B cell (primary cell): ENCODE data around the gene PPP3R1. TPM values are rescaled to one million over a fixed set of nuclear protein-coding genes. Genes with fewer than 3 reads are reported as not detected.

Source experiments
- ATAC-seq: fragments of 200-7000 bp; cut with Tn5 transposase; one replicate; pipeline ENCODE4 v1.10.0; 2021; ENCODE audit warnings: low read depth, mild to moderate bottlenecking, moderate number of reproducible peaks, moderate library complexity
- CTCF ChIA-PET: fragments of 350-600 bp; sonication (Branson Sonifier 250); formaldehyde crosslinking; loops from one replicate; lab custom pipeline; 2021; ENCODE audit warnings: antibody characterized with exemption, inconsistent platforms; lab: Charles Lee
- POLR2A ChIA-PET: fragments of 350-600 bp; sonication (Branson Sonifier 250); formaldehyde crosslinking; loops from one replicate; lab custom pipeline; 2021; ENCODE audit warnings: antibody characterized with exemption; lab: Charles Lee
- DNase-seq: peaks from one replicate; pipeline ENCODE4 v3.0.0; 2013
- H2AFZ ChIP-seq: 2 replicates; pipeline ENCODE4 v1.6.1; 2012; ENCODE audit warnings: mild to moderate bottlenecking, low read depth, low read length; ENCODE audit not compliant: insufficient read depth, poor library complexity, severe bottlenecking
- H3K27ac ChIP-seq, 2 donors: 1 replicate in 1 of 2; 2 replicates in 1 of 2; pipeline ENCODE4 v1.5.1; 2012 to 2013; ENCODE audit warnings: low read length in 2 of 2, mild to moderate bottlenecking in 2 of 2, moderate library complexity in 1 of 2
- H3K27me3 ChIP-seq, 4 experiments: fragments of 200-600 bp in 1 of 4; sonication (generic) in 1 of 4; replicated peaks in 1 of 4; 1 replicate in 2 of 4; 2 replicates in 2 of 4; pipeline versions ENCODE4 v1.6.1 to v1.7.0; 2013 to 2016; ENCODE audit warnings: low read length in 3 of 4, mild to moderate bottlenecking in 2 of 4, mixed read lengths in 1 of 4, moderate library complexity in 1 of 4; ENCODE audit not compliant: insufficient read depth in 4 of 4, control insufficient read depth in 3 of 4; ENCODE audit errors: control extremely low read depth in 1 of 4
- H3K36me3 ChIP-seq, 2 experiments: replicated peaks in 1 of 2; 1 replicate in 1 of 2; 2 replicates in 1 of 2; pipeline versions ENCODE4 v1.6.1 to v1.7.1; 2013; ENCODE audit warnings: low read length in 1 of 2; ENCODE audit not compliant: insufficient read depth in 2 of 2, control insufficient read depth in 1 of 2; ENCODE audit errors: control extremely low read depth in 1 of 2, extremely low read depth in 1 of 2
- H3K4me1 ChIP-seq, 2 donors: fragments of 200-600 bp in 1 of 2; sonication (generic) in 1 of 2; 1 replicate in 1 of 2; 2 replicates in 1 of 2; pipeline versions ENCODE4 v1.5.1 to v1.6.1; 2013 to 2017; ENCODE audit warnings: low read length in 2 of 2; ENCODE audit not compliant: control insufficient read depth in 2 of 2, insufficient read depth in 2 of 2
- H3K4me2 ChIP-seq: replicated peaks from 2 replicates; pipeline ENCODE3; 2012; ENCODE audit warnings: mild to moderate bottlenecking, low read depth, low read length; ENCODE audit not compliant: poor library complexity, severe bottlenecking
- H3K4me3 ChIP-seq, 5 experiments: fragments of 200-600 bp in 1 of 5; sonication (generic) in 1 of 5; 1 replicate in 3 of 5; 2 replicates in 2 of 5; pipeline versions ENCODE4 v1.5.1 to v1.7.0; 2011 to 2016; ENCODE audit warnings: low read length in 4 of 5, mild to moderate bottlenecking in 4 of 5, low read depth in 2 of 5, control low read depth in 1 of 5, moderate library complexity in 1 of 5; ENCODE audit not compliant: insufficient read depth in 1 of 5; ENCODE audit errors: control extremely low read depth in 1 of 5, extremely low read depth in 1 of 5
- H3K79me2 ChIP-seq: fragments of 200-600 bp; sonication (generic); one replicate; pipeline ENCODE4 v1.6.0; 2016; ENCODE audit warnings: low read length; ENCODE audit not compliant: control insufficient read depth, insufficient read depth
- H3K9ac ChIP-seq: fragments of 200-600 bp; sonication (generic); 2 replicates; pipeline ENCODE4 v1.6.1; 2017; ENCODE audit warnings: mild to moderate bottlenecking, low read length, moderate library complexity
- H3K9me3 ChIP-seq, 3 donors: one replicate each; pipeline versions ENCODE4 v1.6.1 to v1.7.1; 2013; ENCODE audit warnings: low read length in 2 of 3; ENCODE audit not compliant: control insufficient read depth in 2 of 3, insufficient read depth in 1 of 3; ENCODE audit errors: control extremely low read depth in 1 of 3
- H4K20me1 ChIP-seq: 2 replicates; pipeline ENCODE4 v1.6.0; 2012; ENCODE audit warnings: mild to moderate bottlenecking, low read length; ENCODE audit not compliant: insufficient read depth, control insufficient read depth, poor library complexity, severe bottlenecking
- H3K27ac Mint-ChIP-seq: one replicate; pipeline ENCODE4 v1.8.0; 2021; ENCODE audit warnings: mixed read lengths
- H3K27me3 Mint-ChIP-seq: one replicate; pipeline ENCODE4 v1.8.0; 2021; ENCODE audit warnings: mixed read lengths
- H3K4me1 Mint-ChIP-seq: one replicate; pipeline ENCODE4 v1.8.0; 2021; ENCODE audit warnings: mixed read lengths
- H3K4me3 Mint-ChIP-seq: one replicate; pipeline ENCODE4 v1.8.0; 2021; ENCODE audit warnings: mixed read lengths
- H3K9me3 Mint-ChIP-seq: one replicate; pipeline ENCODE4 v1.8.0; 2022; ENCODE audit warnings: mixed read lengths; ENCODE audit not compliant: insufficient read depth
- EZH2 ChIP-seq: IDR thresholded peaks from 2 replicates; pipeline ENCODE4 v1.6.1; 2012; ENCODE audit warnings: borderline replicate concordance, low read depth, mild to moderate bottlenecking, moderate library complexity, low read length; ENCODE audit not compliant: insufficient read depth, poor library complexity, severe bottlenecking
- WGBS: methylation state at CpG from one replicate; pipeline ENCODE4 v1.1.5; 2013; ENCODE audit warnings: missing lambda C conversion rate; ENCODE audit not compliant: insufficient coverage; 5-methylcytosine and 5-hydroxymethylcytosine counted together
- intact Hi-C: fragments of 100-400 bp; cut with micrococcal nuclease; formaldehyde crosslinking; loops from one replicate; pipeline ENCODE4 v1.10.0; 2022
- polyA plus RNA-seq: library from polyadenylated mRNA; depleted of rRNA; stranded (reverse); fragments of >200 nt; gene quantifications from 2 replicates; pipeline ENCODE4 v1.2.3, GENCODE V29; 2012
- total RNA-seq, 2 donors: library from RNA; stranded (reverse); fragments of 120-200 nt in 1 of 2; gene quantifications; 1 replicate in 1 of 2; 2 replicates in 1 of 2; pipeline versions ENCODE4 v1.2.3 to v1.2.4, GENCODE V29; 2013 to 2022
- TF ChIP-seq, protein P1 (sequence below): fragments of 200-600 bp; IDR thresholded peaks from one replicate; pipeline ENCODE4 v1.8.0; 2022; ENCODE audit warnings: antibody characterized with exemption, mild to moderate bottlenecking

The PPP3R1 gene
- total and polyA plus RNA-seq, 2 donors (not counting 1 experiment from before 2014, with no cell fraction given) = 17.9 to 55.6 TPM

DNA sequence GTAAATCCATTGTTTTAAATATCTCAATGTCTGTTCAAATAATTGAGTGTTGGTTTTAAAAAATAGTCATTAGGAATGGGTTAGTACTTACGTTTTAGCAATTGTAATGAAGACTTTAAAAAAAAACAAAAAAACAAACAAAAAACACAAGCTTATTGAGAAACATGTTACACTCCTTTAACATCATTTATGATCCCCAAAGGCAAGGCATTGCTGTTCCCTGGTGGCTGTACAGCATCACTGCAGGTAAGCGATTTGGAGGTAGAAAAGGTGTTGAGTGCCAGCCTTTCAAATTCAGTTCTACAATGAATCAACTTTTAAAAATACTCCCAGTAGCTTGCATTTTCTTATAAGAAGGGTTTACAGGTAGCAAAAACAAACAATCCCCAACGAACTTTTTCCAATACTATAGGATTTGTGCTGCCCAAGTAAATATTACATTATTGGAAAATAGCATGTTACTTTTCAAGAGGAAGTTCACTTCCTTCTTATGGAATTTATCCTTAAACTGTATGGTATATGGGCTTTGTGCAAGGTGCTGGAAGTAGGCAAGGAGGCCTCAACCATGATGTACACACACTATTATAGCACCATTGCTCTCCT lies 39.9 kb upstream of the PPP3R1 start:
- H3K9ac ChIP-seq = no peak overlapping the region
- no peak overlapping the region for H3K27ac Mint-ChIP-seq
- H3K27me3 Mint-ChIP-seq = no peaks in the 10 kb centered on the region
- H2AFZ ChIP-seq = no peak overlapping the region
- H3K27me3 ChIP-seq = no peaks in the 10 kb centered on the region
- CTCF ChIA-PET = interaction anchor here (0.7 to 5.5 kb wide), 13 partner anchors 10 to 261 kb away, joined by 3 to 36 read pairs (median 4); no protein-coding TSS in a partner anchor
- intact Hi-C loops = no loop called here
- peaks cover 20% of the 10 kb centered on the region for H3K4me1 Mint-ChIP-seq
- no CpG with 5 or more reads among the region's 3 CpGs for WGBS
- no peaks in the 10 kb centered on the region for H3K79me2 ChIP-seq
- no peaks in the 10 kb centered on the region for H3K36me3 ChIP-seq
- H3K9me3 Mint-ChIP-seq = no peaks in the 10 kb centered on the region
- DNase-seq (peak; percentile 41), ATAC-seq (no peak)
- POLR2A ChIA-PET = no interaction called here
- TF ChIP-seq EZH2 = no peak
- TF ChIP-seq, protein P1, sequence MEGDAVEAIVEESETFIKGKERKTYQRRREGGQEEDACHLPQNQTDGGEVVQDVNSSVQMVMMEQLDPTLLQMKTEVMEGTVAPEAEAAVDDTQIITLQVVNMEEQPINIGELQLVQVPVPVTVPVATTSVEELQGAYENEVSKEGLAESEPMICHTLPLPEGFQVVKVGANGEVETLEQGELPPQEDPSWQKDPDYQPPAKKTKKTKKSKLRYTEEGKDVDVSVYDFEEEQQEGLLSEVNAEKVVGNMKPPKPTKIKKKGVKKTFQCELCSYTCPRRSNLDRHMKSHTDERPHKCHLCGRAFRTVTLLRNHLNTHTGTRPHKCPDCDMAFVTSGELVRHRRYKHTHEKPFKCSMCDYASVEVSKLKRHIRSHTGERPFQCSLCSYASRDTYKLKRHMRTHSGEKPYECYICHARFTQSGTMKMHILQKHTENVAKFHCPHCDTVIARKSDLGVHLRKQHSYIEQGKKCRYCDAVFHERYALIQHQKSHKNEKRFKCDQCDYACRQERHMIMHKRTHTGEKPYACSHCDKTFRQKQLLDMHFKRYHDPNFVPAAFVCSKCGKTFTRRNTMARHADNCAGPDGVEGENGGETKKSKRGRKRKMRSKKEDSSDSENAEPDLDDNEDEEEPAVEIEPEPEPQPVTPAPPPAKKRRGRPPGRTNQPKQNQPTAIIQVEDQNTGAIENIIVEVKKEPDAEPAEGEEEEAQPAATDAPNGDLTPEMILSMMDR = peak; percentile 74
- H3K9me3 ChIP-seq = no peaks in the 10 kb centered on the region
- no peak overlapping the region for H3K4me3 ChIP-seq
- no peak overlapping the region for H3K4me2 ChIP-seq
- no peak overlapping the region for H3K4me3 Mint-ChIP-seq
- peaks cover 11 to 12% of the 10 kb centered on the region in 2 donors for H3K4me1 ChIP-seq
- H4K20me1 ChIP-seq = no peaks in the 10 kb centered on the region
- no peak overlapping the region for H3K27ac ChIP-seq

DNA sequence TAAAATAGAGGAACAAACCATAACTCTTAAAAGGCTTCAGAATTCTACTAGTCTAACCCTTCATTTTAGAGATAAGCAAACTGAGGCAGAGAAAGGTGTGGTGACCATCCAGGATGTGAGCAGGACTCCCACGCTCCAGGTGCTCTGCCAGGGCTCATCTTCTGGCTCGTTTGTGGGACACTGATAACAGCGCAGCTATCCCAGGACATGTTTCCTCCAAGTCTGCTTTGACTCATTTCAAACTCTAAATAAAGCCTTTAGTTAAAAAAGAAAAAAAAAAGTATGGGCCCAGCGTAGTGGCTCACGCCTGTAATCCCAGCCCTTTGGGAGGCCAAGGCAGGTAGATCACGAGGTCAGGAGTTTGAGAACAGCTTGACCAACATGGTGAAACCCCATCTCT lies 39.0 kb upstream of the PPP3R1 start:
- Histone ChIP-seq H4K20me1 (no peaks in the 10 kb centered on the region), H3K27me3 (no peaks in the 10 kb centered on the region), H3K9ac (no peak overlapping the region), H3K4me3 (no peak overlapping the region), H3K36me3 (no peaks in the 10 kb centered on the region), H3K27ac (no peak overlapping the region), H3K4me1 (peaks cover 11 to 12% of the 10 kb centered on the region in 2 donors), H3K9me3 (no peaks in the 10 kb centered on the region), H3K4me2 (no peak overlapping the region), H2AFZ (no peak overlapping the region), H3K79me2 (no peaks in the 10 kb centered on the region)
- WGBS = no CpG with 5 or more reads among the region's 6 CpGs
- intact Hi-C loops = no loop called here
- no peaks in the 10 kb centered on the region for H3K27me3 Mint-ChIP-seq
- no peak for ATAC-seq
- ChIA-PET POLR2A (no interaction called here), CTCF (interaction anchor here (0.6 to 5.5 kb wide), 10 partner anchors 9 to 260 kb away, joined by 3 to 36 read pairs (median 4); no protein-coding TSS in a partner anchor)
- H3K4me1 Mint-ChIP-seq = peaks cover 20% of the 10 kb centered on the region
- no peak overlapping the region for H3K27ac Mint-ChIP-seq
- H3K4me3 Mint-ChIP-seq = no peak overlapping the region
- DNase-seq = no peak
- H3K9me3 Mint-ChIP-seq = no peaks in the 10 kb centered on the region
- TF ChIP-seq, protein P1 = no peak
- no peak for TF ChIP-seq EZH2
